ENCODE data around the gene AOPEP.

Gene AOPEP

GRCh38 chr9:94859226-94859625, 132.7 kb downstream of the AOPEP start:
- TF ChIP-seq CTCF (IDR thresholded peaks at IDR 0.05; ENCODE audit: insufficient read depth, low read length, poor library complexity, severe bottlenecking), result no peak
- Histone ChIP-seq H3K27me3 (replicated peaks; ENCODE audit: control insufficient read depth, insufficient read depth, low read length) (no peaks in the 10 kb centered on the region), H3K36me3 (ENCODE audit: control insufficient read depth, insufficient read depth, low read length) (no peaks in the 10 kb centered on the region), H3K4me3 (replicated peaks; ENCODE audit: low read depth, low read length) (no peak overlapping the region)
- DNase-seq (ENCODE audit: extremely low read depth, insufficient read length), result no peak

- no peaks in the 10 kb centered on the region for H3K36me3 ChIP-seq (ENCODE audit: control insufficient read depth, insufficient read depth, low read length)
- no peak for TF ChIP-seq CTCF (IDR thresholded peaks at IDR 0.05; ENCODE audit: insufficient read depth, low read length, poor library complexity, severe bottlenecking)
- DNase-seq (ENCODE audit: extremely low read depth, insufficient read length), result no peak
- no peaks in the 10 kb centered on the region for H3K27me3 ChIP-seq (replicated peaks; ENCODE audit: control insufficient read depth, insufficient read depth, low read length)
- no peak overlapping the region for H3K4me3 ChIP-seq (replicated peaks; ENCODE audit: low read depth, low read length)
These were observed 133.4 kb downstream of the AOPEP start for GRCh38 chr9:94859891-94860290.

GRCh38 chr9:94860678-94861588, 134.4 kb downstream of the AOPEP start:
- H3K36me3 ChIP-seq (ENCODE audit: control insufficient read depth, insufficient read depth, low read length), result no peaks in the 10 kb centered on the region
- H3K27me3 ChIP-seq (replicated peaks; ENCODE audit: control insufficient read depth, insufficient read depth, low read length), result no peaks in the 10 kb centered on the region
- H3K4me3 ChIP-seq (replicated peaks; ENCODE audit: low read depth, low read length), result peak overlapping the region; percentile 2; the same call in 1 of the 2 replicates
- no peak for TF ChIP-seq CTCF (IDR thresholded peaks at IDR 0.05; ENCODE audit: insufficient read depth, low read length, poor library complexity, severe bottlenecking)
- peak; percentile 82 for DNase-seq (ENCODE audit: extremely low read depth, insufficient read length)

GRCh38 chr9:94861589-94862272, 135.2 kb downstream of the AOPEP start:
- no peak for DNase-seq (ENCODE audit: extremely low read depth, insufficient read length)
- H3K27me3 ChIP-seq (replicated peaks; ENCODE audit: control insufficient read depth, insufficient read depth, low read length), result no peaks in the 10 kb centered on the region
- no peaks in the 10 kb centered on the region for H3K36me3 ChIP-seq (ENCODE audit: control insufficient read depth, insufficient read depth, low read length)
- TF ChIP-seq CTCF (IDR thresholded peaks at IDR 0.05; ENCODE audit: insufficient read depth, low read length, poor library complexity, severe bottlenecking), result no peak
- no peak overlapping the region for H3K4me3 ChIP-seq (replicated peaks; ENCODE audit: low read depth, low read length)

GRCh38 chr9:94864196-94864595, 137.7 kb downstream of the AOPEP start:
- no peaks in the 10 kb centered on the region for H3K36me3 ChIP-seq (ENCODE audit: control insufficient read depth, insufficient read depth, low read length)
- no peak overlapping the region for H3K4me3 ChIP-seq (replicated peaks; ENCODE audit: low read depth, low read length)
- H3K27me3 ChIP-seq (replicated peaks; ENCODE audit: control insufficient read depth, insufficient read depth, low read length), result no peaks in the 10 kb centered on the region
- TF ChIP-seq CTCF (IDR thresholded peaks at IDR 0.05; ENCODE audit: insufficient read depth, low read length, poor library complexity, severe bottlenecking), result no peak
- no peak for DNase-seq (ENCODE audit: extremely low read depth, insufficient read length)

All from GM06990 (cell line).